NT2/D1 (cell line): ENCODE data around the gene NUDT16.
A peak's percentile ranks its signal among the peaks of the same experiment; 100 is the strongest.
"Not testable (repeated sequence)": the region's sequence is repeated elsewhere in the genome, so short reads cannot be mapped to it uniquely, and the experiment has no call there.

Experiments used
- DNase-seq: peaks from one replicate; pipeline ENCODE4 v3.0.0-alpha.2; 2011; ENCODE audit warnings: low read depth, low spot score
- H3K27me3 ChIP-seq: 2 replicates; pipeline ENCODE4 v1.6.0; 2011; ENCODE audit warnings: mild to moderate bottlenecking; ENCODE audit not compliant: insufficient read length, insufficient read depth
- H3K36me3 ChIP-seq: 2 replicates; pipeline ENCODE4 v1.6.1; 2011; ENCODE audit warnings: mild to moderate bottlenecking, low read length, mixed read lengths; ENCODE audit not compliant: insufficient read depth, insufficient read length
- H3K4me1 ChIP-seq: 2 replicates; pipeline ENCODE4 v1.5.1; 2011; ENCODE audit not compliant: insufficient read depth, insufficient read length
- H3K4me3 ChIP-seq: 2 replicates; pipeline ENCODE4 v1.5.1; 2011; ENCODE audit warnings: low read depth; ENCODE audit not compliant: insufficient read length
- H3K9ac ChIP-seq: 2 replicates; pipeline ENCODE4 v1.6.0; 2011; ENCODE audit warnings: low read depth; ENCODE audit not compliant: insufficient read length
- H3K9me3 ChIP-seq: 2 replicates; pipeline ENCODE4 v1.5.1; 2011; ENCODE audit warnings: mild to moderate bottlenecking, low read length; ENCODE audit not compliant: insufficient read depth
- SUZ12 ChIP-seq: IDR thresholded peaks from 2 replicates; pipeline ENCODE4 v1.6.1; 2011; ENCODE audit not compliant: insufficient read length, insufficient read depth; ENCODE audit errors: extremely low read depth
- YY1 ChIP-seq: IDR thresholded peaks from 2 replicates; pipeline ENCODE4 v1.6.1; 2011; ENCODE audit not compliant: insufficient read length, insufficient read depth
- ZNF274 ChIP-seq: IDR thresholded peaks from 2 replicates; pipeline ENCODE4 v1.6.1; 2011; ENCODE audit warnings: mild to moderate bottlenecking, low read depth, low read length

The NUDT16 gene

GRCh38 chr3:131361464-131362421, 19.8 kb upstream of the NUDT16 start:
- Histone ChIP-seq H3K9ac (peak overlapping the region; percentile 83), H3K9me3 (no peaks in the 10 kb centered on the region), H3K4me3 (peak overlapping the region; percentile 69), H3K27me3 (no peaks in the 10 kb centered on the region), H3K4me1 (no peaks in the 10 kb centered on the region), H3K36me3 (no peaks in the 10 kb centered on the region)
- DNase-seq: peak; percentile 74
- TF ChIP-seq SUZ12 (no peak), ZNF274 (no peak), YY1 (no peak)

GRCh38 chr3:131363275-131363674, 18.3 kb upstream of the NUDT16 start:
- Histone ChIP-seq H3K9me3 (no peaks in the 10 kb centered on the region), H3K4me3 (no peak overlapping the region), H3K36me3 (no peaks in the 10 kb centered on the region), H3K4me1 (no peaks in the 10 kb centered on the region), H3K9ac (no peak overlapping the region), H3K27me3 (no peaks in the 10 kb centered on the region)
- TF ChIP-seq YY1 (no peak), ZNF274 (no peak), SUZ12 (no peak)
- no peak for DNase-seq

GRCh38 chr3:131370935-131371687, 10.5 kb upstream of the NUDT16 start:
- H3K9ac ChIP-seq: no peak overlapping the region
- H3K9me3 ChIP-seq: no peaks in the 10 kb centered on the region
- peaks cover 25% of the 10 kb centered on the region for H3K36me3 ChIP-seq
- no peaks in the 10 kb centered on the region for H3K4me1 ChIP-seq
- no peak for TF ChIP-seq SUZ12
- TF ChIP-seq YY1: no peak
- no peak for TF ChIP-seq ZNF274
- H3K4me3 ChIP-seq: no peak overlapping the region
- no peak for DNase-seq
- no peaks in the 10 kb centered on the region for H3K27me3 ChIP-seq

GRCh38 chr3:131371688-131372066, 9.9 kb upstream of the NUDT16 start:
- no peak overlapping the region for H3K9ac ChIP-seq
- no peak for DNase-seq
- H3K4me3 ChIP-seq: no peak overlapping the region
- no peaks in the 10 kb centered on the region for H3K9me3 ChIP-seq
- no peak for TF ChIP-seq YY1
- no peak for TF ChIP-seq SUZ12
- TF ChIP-seq ZNF274: no peak
- no peaks in the 10 kb centered on the region for H3K27me3 ChIP-seq
- peaks cover 30% of the 10 kb centered on the region for H3K36me3 ChIP-seq
- no peaks in the 10 kb centered on the region for H3K4me1 ChIP-seq

- Histone ChIP-seq H3K27me3 (no peaks in the 10 kb centered on the region), H3K4me3 (no peak overlapping the region), H3K4me1 (no peaks in the 10 kb centered on the region), H3K9me3 (no peaks in the 10 kb centered on the region), H3K36me3 (peaks cover 30% of the 10 kb centered on the region), H3K9ac (no peak overlapping the region)
- no peak for DNase-seq
- TF ChIP-seq YY1: no peak
- no peak for TF ChIP-seq SUZ12
- TF ChIP-seq ZNF274: no peak
These were observed 6.8 kb upstream of the NUDT16 start for GRCh38 chr3:131374741-131375140.

- H3K27me3 ChIP-seq, H3K9me3 ChIP-seq, H3K4me1 ChIP-seq, DNase-seq: not testable (repeated sequence)
- peak overlapping the region; percentile 82 for H3K9ac ChIP-seq
- H3K36me3 ChIP-seq: peaks cover 37% of the 10 kb centered on the region
- peak overlapping the region; percentile 74 for H3K4me3 ChIP-seq
These were observed 641 bp upstream of the NUDT16 start for GRCh38 chr3:131380821-131381444.
